ENCODE data around the gene LAMA5.

The LAMA5 gene

DNA sequence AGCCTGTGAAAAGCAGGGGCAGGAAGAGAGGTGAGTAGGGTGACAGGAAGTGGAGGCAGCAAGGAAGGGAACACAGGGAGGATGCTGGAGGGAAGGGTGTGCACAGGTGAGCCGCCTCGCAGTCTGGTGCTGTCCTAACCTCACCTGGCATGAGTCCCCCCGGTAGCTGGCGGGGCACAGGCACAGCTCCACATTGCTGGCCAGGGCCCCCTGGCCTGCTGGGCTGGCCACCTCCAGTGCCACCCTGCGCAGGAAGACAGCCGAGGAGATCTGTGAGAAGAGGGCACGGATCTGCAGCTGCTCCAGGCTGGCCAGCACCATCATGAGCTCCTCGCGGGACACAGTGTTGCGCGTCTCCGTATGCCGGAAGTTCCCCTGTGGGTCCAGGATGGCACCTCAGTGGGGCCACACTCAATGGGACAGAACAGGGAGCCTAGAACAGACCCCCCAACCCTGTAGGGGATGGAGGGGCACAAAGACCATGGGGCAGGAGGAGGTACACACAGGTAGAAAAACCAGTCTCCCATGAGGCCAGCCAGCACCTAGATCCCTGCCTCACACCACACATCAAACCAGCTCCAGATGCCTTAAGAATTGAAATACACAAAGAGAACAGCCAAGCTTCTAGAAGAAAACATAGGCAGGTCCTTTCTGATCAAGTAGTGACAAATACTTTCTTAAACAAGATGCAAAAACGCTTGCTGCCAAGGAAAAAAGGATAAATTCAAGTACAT, 41.8 kb downstream of the LAMA5 start:
- TF ChIP-seq, protein P1, sequence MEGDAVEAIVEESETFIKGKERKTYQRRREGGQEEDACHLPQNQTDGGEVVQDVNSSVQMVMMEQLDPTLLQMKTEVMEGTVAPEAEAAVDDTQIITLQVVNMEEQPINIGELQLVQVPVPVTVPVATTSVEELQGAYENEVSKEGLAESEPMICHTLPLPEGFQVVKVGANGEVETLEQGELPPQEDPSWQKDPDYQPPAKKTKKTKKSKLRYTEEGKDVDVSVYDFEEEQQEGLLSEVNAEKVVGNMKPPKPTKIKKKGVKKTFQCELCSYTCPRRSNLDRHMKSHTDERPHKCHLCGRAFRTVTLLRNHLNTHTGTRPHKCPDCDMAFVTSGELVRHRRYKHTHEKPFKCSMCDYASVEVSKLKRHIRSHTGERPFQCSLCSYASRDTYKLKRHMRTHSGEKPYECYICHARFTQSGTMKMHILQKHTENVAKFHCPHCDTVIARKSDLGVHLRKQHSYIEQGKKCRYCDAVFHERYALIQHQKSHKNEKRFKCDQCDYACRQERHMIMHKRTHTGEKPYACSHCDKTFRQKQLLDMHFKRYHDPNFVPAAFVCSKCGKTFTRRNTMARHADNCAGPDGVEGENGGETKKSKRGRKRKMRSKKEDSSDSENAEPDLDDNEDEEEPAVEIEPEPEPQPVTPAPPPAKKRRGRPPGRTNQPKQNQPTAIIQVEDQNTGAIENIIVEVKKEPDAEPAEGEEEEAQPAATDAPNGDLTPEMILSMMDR (IDR thresholded peaks at IDR 0.05; ENCODE audit: low read depth, low read length, missing control alignments) = no peak
- in situ Hi-C loops (cut with HindIII; ENCODE audit: low sequenced_read_pairs) = no loop called here
- no peak for DNase-seq (ENCODE audit: low read depth)
- no peak overlapping the region for H3K4me3 ChIP-seq (ENCODE audit: low read depth, low read length)

GRCh38 chr20:62323980-62324906, 42.9 kb downstream of the LAMA5 start:
- in situ Hi-C loops (cut with HindIII; ENCODE audit: low sequenced_read_pairs) = no loop called here
- TF ChIP-seq, protein P1 (IDR thresholded peaks at IDR 0.05; ENCODE audit: low read depth, low read length, missing control alignments) = no peak
- DNase-seq (ENCODE audit: low read depth) = no peak

GRCh38 chr20:62323146-62323979, 43.7 kb downstream of the LAMA5 start:
- in situ Hi-C loops (cut with HindIII; ENCODE audit: low sequenced_read_pairs) = no loop called here
- TF ChIP-seq, protein P1 (IDR thresholded peaks at IDR 0.05; ENCODE audit: low read depth, low read length, missing control alignments) = no peak
- H3K4me3 ChIP-seq (ENCODE audit: low read depth, low read length) = no peak overlapping the region
- DNase-seq (ENCODE audit: low read depth) = no peak

More at GRCh38 chr20:62323980-62324906, 42.9 kb downstream of the LAMA5 start:
- no peak overlapping the region for H3K4me3 ChIP-seq (ENCODE audit: low read depth, low read length)

DNA sequence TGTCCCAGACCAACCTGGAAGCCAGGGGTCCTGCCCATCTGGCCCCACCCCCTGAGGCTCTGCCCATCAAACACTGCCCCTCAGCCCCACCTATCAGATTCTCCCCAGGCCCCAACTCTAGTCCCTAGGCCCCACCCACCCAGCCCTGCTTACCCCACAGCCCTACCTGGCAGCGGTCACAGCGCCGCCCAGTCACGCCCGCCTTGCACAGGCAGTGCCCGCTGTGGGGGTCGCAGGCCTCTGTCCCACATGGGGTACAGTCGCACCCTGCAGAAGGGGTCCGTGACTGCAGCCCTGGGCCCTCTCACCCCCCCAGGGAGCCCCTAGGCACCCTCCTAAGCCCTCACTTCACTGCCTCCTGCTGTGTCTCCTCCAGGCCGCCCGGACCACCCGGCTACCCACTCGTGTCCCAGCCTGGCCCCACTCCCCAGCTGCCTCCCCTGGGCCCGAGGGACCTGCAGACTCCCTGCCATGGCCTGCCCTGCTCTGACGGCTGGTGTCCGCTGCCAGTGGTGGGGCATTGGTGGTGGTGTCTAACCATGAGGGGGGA, 44.5 kb downstream of the LAMA5 start:
- H3K4me3 ChIP-seq (ENCODE audit: low read depth, low read length) = no peak overlapping the region
- TF ChIP-seq, protein P1 (IDR thresholded peaks at IDR 0.05; ENCODE audit: low read depth, low read length, missing control alignments) = no peak
- in situ Hi-C loops (cut with HindIII; ENCODE audit: low sequenced_read_pairs) = no loop called here
- DNase-seq (ENCODE audit: low read depth) = no peak

- TF ChIP-seq, protein P1 (IDR thresholded peaks at IDR 0.05; ENCODE audit: low read depth, low read length, missing control alignments) = no peak
- no peak for DNase-seq (ENCODE audit: low read depth)
- in situ Hi-C loops (cut with HindIII; ENCODE audit: low sequenced_read_pairs) = no loop called here
- no peak overlapping the region for H3K4me3 ChIP-seq (ENCODE audit: low read depth, low read length)
These were observed 45.1 kb downstream of the LAMA5 start for GRCh38 chr20:62321975-62322374.

GRCh38 chr20:62321521-62321948, 45.6 kb downstream of the LAMA5 start:
- TF ChIP-seq, protein P1 (IDR thresholded peaks at IDR 0.05; ENCODE audit: low read depth, low read length, missing control alignments) = no peak
- in situ Hi-C loops (cut with HindIII; ENCODE audit: low sequenced_read_pairs) = no loop called here
- no peak overlapping the region for H3K4me3 ChIP-seq (ENCODE audit: low read depth, low read length)
- DNase-seq (ENCODE audit: low read depth) = no peak

Data from astrocyte of the cerebellum (primary cell).